HG03064 (cell line): ENCODE results near the gene CSGALNACT2.
"Not testable (repeated sequence)": the region's sequence is repeated elsewhere in the genome, so short reads cannot be mapped to it uniquely, and the experiment has no call there.

Source experiments
- ATAC-seq: cut with Tn5 transposase; IDR thresholded peaks from one replicate; pipeline ENCODE4 v1.9.1; 2021; ENCODE audit warnings: low read depth; ENCODE audit not compliant: unreplicated experiment

CSGALNACT2 gene

DNA sequence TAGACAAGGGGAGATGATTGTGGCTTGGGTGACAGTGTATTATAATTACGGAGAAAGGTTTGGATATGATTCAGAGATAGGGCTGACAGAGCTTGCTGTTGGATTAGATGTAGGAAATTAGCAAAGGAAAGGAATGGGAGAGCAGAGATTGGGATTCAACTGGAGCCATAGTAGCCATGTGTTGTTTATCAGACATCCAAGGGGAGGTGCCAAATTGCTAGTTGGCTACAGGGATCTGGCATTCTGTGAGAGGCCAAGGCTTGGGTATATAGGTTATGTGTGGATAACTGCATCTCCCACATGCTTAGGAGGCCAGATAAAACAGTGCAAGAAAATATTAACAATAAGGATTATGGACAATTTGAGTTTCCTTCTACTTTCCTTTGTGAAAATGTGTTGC lies 34.9 kb downstream of the CSGALNACT2 start:
- ATAC-seq: no peak

DNA sequence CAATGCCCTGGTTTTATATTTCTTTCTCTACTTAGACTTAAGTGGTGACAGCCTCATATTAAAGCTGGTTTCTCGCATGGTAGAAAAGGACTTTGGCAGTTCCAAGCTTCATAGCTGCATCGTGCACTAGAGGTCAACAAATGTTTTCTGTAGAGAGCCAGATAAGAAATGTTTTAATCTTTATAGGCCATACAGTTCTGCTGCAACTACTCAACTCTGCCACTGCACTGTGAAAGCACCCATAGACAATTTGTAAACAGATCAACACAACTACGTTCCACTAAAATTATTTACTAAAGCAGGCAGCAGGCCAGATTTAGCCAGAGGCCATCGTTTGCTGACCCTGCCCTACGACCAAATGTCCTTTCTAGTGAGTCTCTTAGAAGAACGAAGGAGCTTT lies 36.7 kb downstream of the CSGALNACT2 start:
- no peak for ATAC-seq

DNA sequence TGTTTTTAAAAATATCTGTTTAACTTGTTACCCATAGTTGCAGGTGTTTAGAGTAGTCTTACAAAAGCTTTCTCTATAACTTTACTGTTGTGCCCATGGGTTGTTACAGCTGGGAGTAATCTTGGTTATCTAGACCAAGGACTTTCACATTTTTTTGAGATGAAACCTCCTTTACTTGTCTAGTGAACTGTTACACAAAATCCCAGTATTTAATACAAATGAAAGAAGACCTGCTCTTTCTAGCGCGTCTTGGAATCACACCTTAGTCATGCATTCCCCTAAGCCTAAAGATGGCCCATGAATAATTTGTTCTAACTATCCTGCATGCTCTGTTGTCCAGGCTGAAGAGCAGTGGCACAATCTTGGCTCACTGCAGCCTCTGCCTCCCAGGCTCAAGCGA lies 38.0 kb downstream of the CSGALNACT2 start:
- ATAC-seq: no peak

DNA sequence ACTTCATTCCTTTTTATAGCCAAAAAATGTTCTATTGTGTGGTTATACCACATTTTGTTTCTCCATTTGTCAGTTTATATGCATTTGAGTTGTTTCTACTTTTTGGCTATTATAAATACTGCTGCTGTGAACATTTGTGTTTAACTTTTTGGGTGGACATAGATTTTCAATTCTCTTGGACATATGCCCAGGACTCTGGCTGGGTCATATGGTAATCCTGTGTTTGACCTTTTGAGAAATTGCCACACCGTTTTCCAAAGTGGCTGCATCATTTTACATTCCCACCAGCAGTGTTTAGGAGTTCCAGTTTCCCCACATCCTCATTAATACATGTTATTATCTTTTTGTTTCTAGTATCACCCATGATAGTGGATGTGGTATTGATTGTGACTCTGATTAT lies 39.4 kb downstream of the CSGALNACT2 start:
- ATAC-seq: no peak

DNA sequence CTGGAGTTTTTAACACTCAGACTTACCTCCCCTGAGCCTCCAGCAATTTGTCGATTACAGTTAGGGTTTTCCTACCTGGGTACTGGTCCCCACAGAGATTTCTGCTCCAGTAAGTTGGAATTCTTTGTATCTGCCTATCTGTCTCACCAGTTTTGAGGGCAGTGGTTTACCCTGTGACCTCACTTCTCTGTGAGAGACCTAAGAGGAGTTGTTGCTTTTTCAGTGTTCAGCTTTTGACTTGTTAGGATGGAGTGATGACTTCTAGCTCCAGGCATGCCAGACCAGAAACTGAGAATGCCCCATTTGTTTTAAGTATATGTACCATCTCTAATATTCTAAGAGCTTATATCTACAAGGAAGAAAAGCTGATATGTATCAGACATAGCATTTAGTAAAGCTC lies 42.9 kb downstream of the CSGALNACT2 start:
- no peak for ATAC-seq

DNA sequence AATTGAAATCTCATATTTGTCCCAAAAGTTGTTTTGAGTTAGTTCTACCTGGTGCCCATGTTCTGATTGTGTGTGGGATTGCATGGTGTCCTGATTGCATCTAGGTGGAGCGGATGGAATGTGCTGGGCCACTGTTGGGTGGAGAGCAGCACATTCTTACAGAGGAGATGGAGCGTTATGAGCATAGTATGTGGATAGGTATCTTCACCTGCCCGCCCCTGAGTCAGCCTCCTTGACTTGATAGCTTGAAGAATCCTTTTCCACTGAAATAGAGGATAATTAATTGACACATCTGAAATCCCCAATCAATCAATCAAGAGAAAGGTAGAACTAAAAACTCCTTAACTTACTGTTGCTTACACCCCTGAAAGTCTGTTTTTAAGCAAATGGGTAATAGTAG lies 45.5 kb downstream of the CSGALNACT2 start:
- ATAC-seq: not testable (repeated sequence)

DNA sequence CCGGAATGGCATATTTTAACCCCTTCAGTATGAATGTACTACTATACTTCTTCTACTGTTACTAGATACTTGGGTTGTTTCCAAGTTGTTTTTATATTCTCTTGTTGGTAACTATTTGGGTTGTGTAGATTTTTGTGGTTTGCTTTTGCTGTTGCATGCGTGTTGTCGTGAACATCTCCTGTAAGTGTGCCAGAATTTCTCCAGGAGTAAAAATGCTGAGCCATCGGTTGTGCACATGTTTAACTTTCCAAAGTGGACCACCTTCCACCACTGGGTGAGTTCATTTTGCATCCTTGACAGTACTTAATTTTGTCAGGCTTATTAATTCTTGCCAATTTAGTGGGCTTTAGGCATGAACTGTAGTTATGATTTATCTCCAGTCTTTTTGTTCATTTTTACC lies 47.9 kb downstream of the CSGALNACT2 start:
- ATAC-seq: no peak

DNA sequence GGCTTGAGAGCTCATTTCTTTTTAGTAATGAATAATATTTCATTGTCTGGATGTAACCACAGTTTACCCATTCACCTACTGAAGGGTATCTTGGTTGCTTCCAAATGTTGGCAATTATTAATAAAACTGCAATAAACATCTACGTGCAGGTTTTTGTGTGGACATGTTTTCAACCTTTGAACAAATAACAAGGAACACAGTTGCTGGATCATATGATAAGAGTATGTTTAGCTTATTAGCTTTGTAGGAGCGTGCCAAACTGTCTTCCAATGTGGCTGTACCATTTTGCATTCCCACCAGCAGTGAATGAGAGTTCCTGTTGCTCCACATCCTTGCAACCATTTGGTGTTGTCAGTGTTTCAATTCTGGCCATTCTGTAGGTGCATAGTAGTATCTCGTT lies 49.0 kb downstream of the CSGALNACT2 start:
- ATAC-seq: no peak

DNA sequence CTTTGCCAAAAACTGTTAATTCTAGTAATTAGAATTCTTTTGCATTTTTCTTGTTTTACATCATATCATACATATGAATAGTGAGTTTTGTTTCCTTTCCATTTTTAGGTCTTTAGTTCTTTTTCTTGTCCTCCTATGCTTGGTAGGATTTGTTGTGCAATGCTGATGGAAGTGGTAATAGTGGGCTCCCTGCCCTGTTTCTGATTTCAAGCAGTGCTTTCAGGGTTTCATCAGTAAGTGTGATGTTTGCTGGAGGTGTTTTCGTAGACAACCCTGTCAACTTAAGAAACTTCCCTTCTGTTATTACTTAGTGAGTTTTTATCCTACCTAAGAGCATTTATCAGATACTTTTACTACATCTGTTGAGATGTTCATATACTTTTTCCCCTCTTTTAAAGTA lies 50.5 kb downstream of the CSGALNACT2 start:
- no peak for ATAC-seq

DNA sequence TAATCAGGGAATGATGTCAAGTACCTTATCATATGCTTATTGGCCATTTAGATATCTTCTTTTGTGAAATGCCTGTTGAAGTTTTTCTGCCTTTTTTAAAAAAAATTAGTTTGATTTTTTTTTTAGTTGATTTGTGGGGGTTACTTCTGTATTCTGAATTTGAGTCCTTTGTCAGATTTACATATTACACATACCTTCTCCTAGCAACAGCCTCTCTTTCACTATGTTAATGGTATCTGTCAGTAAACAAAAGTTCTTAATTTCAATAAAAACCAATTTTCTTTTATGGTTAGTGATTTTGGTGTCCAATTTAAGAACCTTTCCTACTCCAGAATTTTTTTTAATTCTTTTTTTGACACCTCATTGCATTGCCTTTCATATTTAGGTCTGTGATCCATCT lies 52.0 kb downstream of the CSGALNACT2 start:
- ATAC-seq: no peak

DNA sequence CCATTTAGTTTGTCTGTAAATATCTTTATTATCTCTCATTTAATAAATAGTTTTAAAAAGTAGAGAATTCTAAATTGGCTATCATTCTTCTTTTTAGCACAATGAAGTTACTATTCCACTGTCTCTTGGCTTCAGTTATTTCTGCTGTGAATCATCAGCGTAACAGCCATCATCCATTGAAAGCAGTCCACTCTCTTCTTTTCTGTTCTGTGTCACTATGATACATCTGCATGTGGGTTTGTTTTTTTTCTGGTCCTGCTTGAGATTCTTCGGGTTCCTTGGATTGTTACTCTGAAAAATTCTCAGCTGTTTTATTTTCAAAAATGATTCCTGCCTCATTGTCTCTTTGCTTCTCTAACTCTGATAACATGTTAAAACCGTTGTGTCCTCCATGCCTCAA lies 52.5 kb downstream of the CSGALNACT2 start:
- ATAC-seq: no peak

DNA sequence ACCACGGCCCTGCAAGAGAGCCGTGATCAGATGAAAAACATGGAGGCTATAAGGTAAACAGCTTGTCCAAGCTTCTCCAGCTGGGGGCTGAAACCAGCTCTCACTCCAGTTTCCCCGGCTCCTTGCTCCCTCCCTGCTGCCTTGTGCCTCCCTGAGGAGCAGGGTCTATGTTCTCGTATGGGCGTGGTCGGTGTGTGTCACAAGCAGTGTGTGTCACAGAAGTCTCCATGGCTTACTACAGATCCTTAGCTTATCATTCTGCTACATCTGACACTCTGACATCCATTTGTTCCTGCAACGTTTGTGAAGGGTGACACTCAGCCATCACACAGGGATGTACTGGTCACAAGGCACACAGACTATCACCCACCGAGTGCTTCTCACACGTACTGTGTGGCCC lies 54.6 kb downstream of the CSGALNACT2 start:
- no peak for ATAC-seq

DNA sequence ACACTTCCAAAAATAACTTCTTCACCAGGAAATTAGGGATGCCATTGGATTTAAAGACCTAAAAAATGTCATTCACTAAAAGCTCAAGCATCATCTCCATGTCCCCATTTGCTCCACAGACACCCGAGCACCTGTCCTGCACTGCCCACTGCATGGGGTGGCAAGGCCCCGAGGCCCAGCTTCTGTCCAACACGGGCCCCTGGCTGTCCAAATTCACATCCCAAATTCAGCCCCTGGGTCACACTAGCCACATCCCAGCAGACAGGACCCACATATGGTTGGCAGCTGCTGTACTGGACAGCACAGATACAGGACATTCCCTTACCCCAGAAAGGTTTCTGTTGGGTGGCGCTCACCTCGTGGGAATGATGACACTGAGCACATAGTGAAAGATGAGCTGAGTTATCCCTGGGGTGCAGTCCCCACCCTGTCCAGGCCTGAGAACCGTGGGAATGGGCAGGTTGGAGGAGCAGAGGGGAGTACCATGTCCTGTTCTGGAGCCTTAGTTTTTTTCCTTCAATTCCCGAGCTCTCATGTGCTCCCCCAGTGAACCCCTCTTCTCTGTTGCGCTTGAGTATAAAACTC lies 55.3 kb downstream of the CSGALNACT2 start:
- ATAC-seq: no peak

DNA sequence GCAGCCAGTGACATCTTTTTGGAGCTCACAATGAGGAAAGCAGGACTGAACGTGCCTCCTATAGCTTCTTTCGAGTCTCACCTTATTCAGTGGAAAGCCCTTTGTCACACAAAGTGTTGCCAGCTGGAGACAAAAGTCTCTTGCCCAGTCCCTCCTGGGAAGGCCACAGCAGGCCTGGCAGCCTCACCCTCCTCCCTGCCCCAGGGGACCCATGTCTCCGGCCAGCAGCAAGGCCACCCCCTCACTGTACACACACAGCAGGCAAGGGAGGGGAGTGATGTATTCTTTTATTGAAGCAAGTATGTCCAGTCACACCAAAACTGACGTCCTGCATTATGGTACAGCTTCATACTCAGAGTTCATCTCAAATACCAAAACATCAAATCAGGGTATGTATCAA lies 56.0 kb downstream of the CSGALNACT2 start:
- no peak for ATAC-seq

DNA sequence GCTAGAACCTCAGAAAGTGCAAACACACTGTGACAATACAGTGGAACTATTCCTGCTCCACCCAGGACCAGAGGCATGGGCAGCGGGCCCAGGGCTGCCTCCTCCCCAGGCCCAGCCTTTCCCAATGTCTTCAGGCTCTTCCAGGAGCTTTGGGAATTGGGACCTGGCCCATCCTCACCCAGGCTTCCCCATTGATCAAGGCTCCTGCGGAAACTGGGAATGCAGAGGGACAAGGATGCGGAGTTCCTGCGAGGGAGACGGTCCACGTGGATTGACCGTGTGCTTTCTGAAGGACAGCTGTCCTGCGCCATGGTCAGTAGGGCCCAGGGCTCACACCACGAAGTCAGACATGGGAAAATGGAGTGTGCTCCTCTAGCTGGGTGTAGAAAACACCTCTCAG lies 56.6 kb downstream of the CSGALNACT2 start:
- no peak for ATAC-seq

DNA sequence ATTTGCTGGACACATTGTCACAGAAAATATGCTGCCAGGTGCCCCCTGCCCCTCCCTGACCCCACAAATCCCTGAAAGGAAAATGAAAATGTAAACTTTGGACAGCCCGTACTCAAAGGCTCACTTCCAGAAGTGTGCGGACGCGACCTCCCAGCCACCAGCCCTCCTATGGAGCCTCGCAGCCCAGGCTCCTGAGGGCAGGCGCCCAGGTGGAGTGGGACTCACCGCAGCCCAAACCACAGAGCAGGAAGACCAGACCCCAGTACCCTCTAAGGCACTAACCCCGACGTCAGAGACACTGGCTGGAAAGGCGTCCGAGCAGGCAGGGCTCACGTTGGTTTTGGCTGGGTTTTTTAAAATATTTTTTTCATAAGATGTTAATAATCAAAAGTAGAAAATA lies 57.3 kb downstream of the CSGALNACT2 start:
- no peak for ATAC-seq

DNA sequence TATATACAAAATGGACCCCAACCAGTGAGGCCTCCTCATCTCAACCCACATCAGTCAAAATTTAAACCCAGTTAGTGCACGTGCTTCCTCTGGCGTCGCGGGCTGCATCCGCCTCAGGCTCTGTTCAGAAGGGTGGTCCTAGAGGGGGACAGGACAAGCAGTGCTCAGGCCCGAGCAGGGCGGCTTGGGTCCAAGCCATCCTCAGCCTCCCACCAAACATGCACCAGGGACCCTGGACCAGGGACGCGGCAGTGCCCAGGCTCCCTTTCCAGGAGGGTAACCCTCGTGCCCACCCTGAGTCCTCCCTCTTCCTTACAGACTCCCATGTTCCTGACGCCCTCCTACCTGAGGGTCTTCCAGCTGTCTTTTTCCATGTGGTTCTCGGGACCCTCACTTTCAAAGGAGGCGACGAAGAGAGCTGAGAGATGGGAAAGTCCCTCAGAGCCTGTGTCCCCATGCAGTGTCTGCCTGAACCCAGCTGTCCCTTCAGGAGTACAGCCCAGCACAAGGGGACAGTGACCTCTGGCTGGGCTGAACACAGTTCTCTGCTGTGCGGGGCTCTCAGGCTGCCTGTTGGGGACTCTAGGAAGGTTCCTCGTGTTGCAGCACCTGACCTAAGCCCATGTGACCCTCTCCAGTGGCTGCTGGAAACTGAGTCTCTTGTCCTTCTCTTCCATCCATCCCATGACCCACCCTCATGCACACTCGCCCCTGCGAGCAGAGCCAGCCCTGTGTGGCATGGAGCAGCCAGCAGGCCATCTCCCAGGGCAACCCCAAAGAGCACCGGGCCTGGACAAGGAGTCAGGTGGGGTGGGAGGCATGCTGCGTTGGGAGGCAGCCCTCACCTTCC lies 58.1 kb downstream of the CSGALNACT2 start:
- ATAC-seq: no peak

DNA sequence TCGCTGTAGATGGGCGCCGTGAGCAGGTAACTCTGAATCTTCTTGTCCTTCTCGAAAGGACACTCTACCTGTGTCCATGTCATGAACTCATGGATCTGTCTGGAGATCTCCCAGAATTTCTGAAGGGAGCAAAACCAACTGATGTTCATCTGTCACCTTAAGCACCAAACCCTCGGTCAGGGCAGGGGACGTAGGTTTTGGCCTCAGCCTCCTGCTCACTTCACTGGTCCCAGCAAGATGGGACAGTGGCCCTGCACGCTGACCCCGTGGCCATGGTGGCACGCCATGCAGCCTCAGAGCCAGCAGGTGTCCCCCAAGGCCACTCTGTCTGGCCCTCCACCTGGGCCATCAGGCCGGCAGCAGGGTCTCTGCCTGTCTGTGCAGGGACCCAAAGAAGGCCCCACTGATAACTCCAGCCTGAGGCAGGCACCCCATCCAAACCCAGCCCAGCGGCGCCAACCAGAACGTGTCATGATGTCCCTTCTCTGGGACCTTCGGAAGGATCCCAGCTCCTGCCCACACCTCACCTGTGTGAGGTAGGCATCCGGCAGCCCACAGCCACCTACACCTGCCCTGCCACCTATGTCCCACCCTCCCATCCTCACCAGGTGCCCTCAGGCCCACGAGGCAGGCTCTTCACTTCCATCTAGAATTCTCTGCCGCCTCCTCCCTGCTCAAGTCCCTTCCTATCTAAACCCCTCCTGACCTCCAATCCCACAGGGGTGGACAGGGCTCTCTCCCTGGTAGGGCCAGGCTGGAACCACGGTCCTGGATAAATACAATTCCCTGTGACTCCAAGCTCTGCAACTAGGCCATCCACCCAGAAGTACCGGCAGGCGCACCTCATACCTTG lies 59.0 kb downstream of the CSGALNACT2 start:
- no peak for ATAC-seq

DNA sequence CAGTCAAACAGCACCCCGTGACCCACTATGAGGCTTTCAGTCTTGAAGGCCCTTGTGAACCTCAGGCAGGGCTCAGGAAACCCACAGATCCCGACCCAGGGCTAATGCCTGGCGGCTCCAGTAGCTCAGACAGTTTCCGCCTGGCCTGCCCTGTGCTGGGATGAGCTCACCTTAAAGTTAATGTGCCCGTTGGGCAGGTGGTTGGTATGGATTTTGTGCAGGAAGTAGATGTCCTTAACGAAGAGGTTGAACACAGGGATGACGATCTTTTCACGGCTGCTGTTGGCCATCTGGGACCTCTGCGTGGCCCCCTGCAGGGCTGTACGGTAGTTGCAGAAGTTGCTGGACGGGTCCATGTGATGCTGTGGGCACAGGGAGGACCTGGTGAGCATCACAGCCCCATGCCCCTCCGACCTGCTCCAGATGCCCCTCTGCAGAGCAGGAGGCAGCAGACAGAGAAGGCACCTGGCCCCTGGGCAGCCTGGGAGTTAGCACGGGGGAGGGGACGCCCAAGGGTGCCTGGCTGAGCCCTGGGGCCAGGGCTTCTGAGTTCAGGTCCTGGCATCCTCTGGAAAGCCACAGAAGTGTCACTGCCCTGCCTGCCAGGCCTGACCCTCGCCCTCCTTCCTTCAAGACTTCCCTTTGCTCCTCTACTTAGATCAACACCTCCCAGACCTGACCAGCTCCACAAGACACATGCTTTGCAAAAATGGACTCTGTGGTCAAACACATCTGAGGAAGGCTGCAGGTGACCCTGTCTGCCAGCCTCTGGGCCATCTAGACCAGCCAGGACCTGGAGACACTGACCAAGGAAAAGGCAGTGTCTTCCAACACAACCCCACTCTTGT lies 59.8 kb downstream of the CSGALNACT2 start:
- no peak for ATAC-seq

DNA sequence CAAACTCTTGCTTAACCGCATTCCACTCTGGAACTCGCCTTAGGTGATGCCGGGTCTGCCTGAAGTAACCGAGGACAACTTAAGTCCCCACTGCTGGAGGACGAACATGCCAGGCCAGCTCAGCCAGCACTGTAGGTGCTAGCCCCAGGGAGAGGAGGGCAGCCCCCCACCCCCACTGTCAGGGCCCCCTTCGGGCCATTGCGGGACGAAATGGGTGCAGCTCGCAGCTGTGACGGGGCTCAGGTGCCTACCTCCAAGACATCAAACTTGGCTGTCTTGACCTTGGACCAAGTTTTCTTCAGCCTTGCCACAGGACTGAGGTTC lies 60.4 kb downstream of the CSGALNACT2 start:
- ATAC-seq: no peak
